ENCODE results near the gene PCDHA10.

Gene PCDHA10

DNA sequence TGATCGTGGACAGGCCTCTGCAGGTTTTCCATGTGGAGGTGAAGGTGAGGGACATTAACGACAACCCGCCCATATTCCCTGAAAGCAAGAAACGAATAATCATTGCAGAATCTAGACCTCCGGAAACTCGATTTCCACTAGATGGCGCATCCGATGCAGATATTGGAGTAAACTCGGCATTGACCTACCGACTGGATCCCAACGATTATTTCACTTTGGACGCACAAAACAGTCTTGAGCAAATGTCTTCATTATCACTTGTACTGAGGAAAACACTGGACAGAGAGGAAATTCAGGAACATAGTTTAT lies 26.8 kb downstream of the PCDHA10 start:
- DNase-seq (ENCODE audit: low read depth in 2 of 2) = no peak

DNA sequence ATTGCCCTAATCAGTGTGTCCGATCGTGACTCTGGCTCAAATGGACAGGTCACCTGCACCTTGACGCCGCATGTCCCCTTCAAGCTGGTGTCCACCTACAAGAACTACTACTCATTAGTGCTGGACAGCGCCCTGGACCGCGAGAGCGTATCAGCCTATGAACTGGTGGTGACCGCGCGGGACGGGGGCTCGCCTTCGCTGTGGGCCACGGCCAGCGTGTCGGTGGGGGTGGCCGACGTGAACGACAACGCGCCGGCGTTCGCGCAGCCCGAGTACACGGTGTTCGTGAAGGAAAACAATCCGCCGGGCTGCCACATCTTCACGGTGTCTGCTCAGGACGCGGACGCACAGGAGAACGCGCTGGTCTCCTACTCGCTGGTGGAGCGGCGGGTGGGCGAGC lies 27.7 kb downstream of the PCDHA10 start:
- no peak for DNase-seq (ENCODE audit: low read depth in 2 of 2)

DNA sequence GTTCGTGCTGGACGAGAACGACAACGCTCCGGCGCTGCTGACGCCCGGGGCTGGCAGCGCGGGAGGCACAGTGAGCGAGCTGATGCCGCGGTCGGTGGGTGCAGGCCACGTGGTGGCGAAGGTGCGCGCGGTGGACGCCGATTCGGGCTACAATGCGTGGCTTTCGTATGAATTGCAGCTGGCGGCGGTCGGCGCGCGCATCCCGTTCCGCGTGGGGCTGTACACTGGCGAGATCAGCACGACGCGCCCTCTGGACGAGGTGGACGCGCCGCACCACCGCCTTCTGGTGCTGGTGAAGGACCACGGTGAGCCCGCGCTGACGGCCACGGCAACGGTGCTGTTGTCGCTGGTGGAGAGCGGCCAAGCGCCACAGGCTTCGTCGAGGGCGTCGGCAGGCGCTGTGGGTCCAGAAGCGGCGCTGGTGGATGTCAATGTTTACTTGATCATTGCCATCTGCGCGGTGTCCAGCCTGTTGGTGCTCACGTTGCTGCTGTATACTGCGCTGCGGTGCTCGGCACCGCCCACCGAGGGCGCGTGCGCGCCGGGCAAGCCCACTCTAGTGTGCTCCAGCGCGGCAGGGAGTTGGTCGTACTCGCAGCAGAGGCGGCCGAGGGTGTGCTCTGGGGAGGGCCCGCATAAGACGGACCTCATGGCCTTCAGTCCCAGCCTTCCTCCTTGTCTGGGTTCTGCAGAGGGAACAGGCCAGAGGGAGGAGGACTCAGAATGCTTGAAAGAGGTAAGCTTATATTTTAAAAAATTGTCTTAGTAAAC lies 28.4 kb downstream of the PCDHA10 start:
- no peak for DNase-seq (ENCODE audit: low read depth in 2 of 2)

DNA sequence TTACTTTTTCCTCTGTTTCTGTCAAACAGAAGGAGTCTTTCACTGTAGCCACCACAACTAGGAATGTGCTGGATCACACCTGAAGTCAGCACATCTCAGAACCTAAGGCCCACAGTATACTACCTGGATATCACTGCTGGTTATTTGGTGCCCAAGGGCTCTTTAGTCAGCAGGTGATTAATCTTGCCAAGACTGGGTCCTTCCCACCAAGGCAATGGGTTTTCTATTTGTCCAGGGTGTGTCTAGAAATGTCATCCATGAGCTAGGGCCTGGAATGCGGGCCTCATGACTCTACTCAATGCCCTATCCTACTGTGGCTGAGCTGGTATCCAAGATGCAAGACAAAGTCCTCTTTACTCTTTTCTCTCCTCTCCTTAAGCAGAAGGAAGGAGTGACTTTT lies 60.6 kb downstream of the PCDHA10 start:
- DNase-seq (ENCODE audit: low read depth in 2 of 2) = no peak
